Panc1 (cell line): ENCODE results near the gene DACT1.

ENCODE experiments used
- POLR2AphosphoS5 ChIP-seq: IDR thresholded peaks from 2 replicates; pipeline ENCODE4 v1.6.1; 2012; ENCODE audit warnings: mild to moderate bottlenecking, low read depth, low read length, moderate library complexity
- SIN3A ChIP-seq: IDR thresholded peaks from 2 replicates; pipeline ENCODE4 v1.6.1; 2012; ENCODE audit warnings: low read depth, mild to moderate bottlenecking, low read length, moderate library complexity, borderline replicate concordance; ENCODE audit not compliant: insufficient read depth
- TF ChIP-seq, protein P1 (sequence below): fragments of 450-650 bp; IDR thresholded peaks from 2 replicates; pipeline ENCODE4 v1.5.1; 2017; ENCODE audit warnings: mild to moderate bottlenecking
- TF ChIP-seq, protein P2 (sequence below), 2 experiments: IDR thresholded peaks; 2 replicates each; pipeline ENCODE4 v1.6.1; 2011 to 2012; ENCODE audit warnings: low read depth in 2 of 2, control low read depth in 1 of 2, low read length in 1 of 2, mild to moderate bottlenecking in 1 of 2, moderate library complexity in 1 of 2; ENCODE audit not compliant: insufficient read depth in 1 of 2

DNA sequence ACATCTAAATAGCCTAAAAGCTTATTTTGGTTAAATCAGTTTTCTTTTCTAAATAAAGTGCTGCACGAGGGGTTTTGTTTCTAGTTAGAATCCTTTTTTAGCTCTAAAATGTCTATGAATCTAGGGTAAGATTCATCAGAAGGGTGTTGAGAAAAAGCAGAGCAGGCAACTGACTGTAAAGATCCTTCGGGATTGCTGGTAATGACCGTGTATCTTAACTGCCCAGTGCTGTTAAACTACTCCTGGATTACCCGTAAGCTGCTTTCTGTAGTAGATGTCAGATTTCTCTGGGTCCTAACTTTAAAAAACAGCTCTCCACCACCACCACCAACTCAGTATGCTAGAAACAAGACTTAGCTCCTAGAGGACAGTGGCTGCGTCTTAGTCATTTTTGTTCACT, 39.2 kb downstream of the DACT1 start:
- TF ChIP-seq POLR2AphosphoS5 = no peak
- TF ChIP-seq, protein P1, sequence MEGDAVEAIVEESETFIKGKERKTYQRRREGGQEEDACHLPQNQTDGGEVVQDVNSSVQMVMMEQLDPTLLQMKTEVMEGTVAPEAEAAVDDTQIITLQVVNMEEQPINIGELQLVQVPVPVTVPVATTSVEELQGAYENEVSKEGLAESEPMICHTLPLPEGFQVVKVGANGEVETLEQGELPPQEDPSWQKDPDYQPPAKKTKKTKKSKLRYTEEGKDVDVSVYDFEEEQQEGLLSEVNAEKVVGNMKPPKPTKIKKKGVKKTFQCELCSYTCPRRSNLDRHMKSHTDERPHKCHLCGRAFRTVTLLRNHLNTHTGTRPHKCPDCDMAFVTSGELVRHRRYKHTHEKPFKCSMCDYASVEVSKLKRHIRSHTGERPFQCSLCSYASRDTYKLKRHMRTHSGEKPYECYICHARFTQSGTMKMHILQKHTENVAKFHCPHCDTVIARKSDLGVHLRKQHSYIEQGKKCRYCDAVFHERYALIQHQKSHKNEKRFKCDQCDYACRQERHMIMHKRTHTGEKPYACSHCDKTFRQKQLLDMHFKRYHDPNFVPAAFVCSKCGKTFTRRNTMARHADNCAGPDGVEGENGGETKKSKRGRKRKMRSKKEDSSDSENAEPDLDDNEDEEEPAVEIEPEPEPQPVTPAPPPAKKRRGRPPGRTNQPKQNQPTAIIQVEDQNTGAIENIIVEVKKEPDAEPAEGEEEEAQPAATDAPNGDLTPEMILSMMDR = no peak
- no peak for TF ChIP-seq SIN3A
- TF ChIP-seq, protein P2, sequence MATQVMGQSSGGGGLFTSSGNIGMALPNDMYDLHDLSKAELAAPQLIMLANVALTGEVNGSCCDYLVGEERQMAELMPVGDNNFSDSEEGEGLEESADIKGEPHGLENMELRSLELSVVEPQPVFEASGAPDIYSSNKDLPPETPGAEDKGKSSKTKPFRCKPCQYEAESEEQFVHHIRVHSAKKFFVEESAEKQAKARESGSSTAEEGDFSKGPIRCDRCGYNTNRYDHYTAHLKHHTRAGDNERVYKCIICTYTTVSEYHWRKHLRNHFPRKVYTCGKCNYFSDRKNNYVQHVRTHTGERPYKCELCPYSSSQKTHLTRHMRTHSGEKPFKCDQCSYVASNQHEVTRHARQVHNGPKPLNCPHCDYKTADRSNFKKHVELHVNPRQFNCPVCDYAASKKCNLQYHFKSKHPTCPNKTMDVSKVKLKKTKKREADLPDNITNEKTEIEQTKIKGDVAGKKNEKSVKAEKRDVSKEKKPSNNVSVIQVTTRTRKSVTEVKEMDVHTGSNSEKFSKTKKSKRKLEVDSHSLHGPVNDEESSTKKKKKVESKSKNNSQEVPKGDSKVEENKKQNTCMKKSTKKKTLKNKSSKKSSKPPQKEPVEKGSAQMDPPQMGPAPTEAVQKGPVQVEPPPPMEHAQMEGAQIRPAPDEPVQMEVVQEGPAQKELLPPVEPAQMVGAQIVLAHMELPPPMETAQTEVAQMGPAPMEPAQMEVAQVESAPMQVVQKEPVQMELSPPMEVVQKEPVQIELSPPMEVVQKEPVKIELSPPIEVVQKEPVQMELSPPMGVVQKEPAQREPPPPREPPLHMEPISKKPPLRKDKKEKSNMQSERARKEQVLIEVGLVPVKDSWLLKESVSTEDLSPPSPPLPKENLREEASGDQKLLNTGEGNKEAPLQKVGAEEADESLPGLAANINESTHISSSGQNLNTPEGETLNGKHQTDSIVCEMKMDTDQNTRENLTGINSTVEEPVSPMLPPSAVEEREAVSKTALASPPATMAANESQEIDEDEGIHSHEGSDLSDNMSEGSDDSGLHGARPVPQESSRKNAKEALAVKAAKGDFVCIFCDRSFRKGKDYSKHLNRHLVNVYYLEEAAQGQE (IDR thresholded peaks at IDR 0.05; ENCODE audit: insufficient read depth in 1 of 2, low read depth in 2 of 2, low read length in 1 of 2) = no peak
